BJ (cell line): ENCODE results near the gene TBX20. TPM values are rescaled to one million over a fixed set of nuclear protein-coding genes. Genes with fewer than 3 reads are reported as not detected.
A peak's percentile ranks its signal among the peaks of the same experiment; 100 is the strongest.

Experiments
- CTCF ChIA-PET: fragments of 350-600 bp; formaldehyde crosslinking; extraction: SDS; loops from one replicate; lab custom pipeline; 2021; ENCODE audit warnings: antibody characterized with exemption, inconsistent platforms; lab: Yijun Ruan, JAX
- POLR2A ChIA-PET: fragments of 300-600 bp; sonication (Branson Sonifier 250); formaldehyde crosslinking; extraction: SDS; loops from one replicate; lab custom pipeline; 2021; ENCODE audit warnings: antibody characterized with exemption; lab: Charles Lee
- DNase-seq: peaks from one replicate; pipeline ENCODE4 v3.0.0-alpha.2; 2011; ENCODE audit warnings: low read depth
- H3K27me3 ChIP-seq: 2 replicates; pipeline ENCODE4 v1.6.0; 2011; ENCODE audit warnings: low read length; ENCODE audit not compliant: control insufficient read depth, insufficient read depth
- H3K36me3 ChIP-seq: 2 replicates; pipeline ENCODE4 v1.5.1; 2011; ENCODE audit warnings: low read length; ENCODE audit not compliant: control insufficient read depth, insufficient read depth
- H3K4me3 ChIP-seq: 2 replicates; pipeline ENCODE4 v1.5.1; 2011; ENCODE audit warnings: low read depth, mild to moderate bottlenecking, control low read depth, low read length
- CTCF ChIP-seq: IDR thresholded peaks from 2 replicates; pipeline ENCODE4 v1.5.1; 2011; ENCODE audit warnings: low read depth, mild to moderate bottlenecking, control low read depth, inconsistent platforms, low read length, moderate library complexity; ENCODE audit not compliant: insufficient read depth
- polyA minus RNA-seq: library from RNA; depleted of rRNA, polyadenylated mRNA; stranded (reverse); fragments of >200 nt; gene quantifications from 2 replicates; pipeline ENCODE4 v1.2.3, GENCODE V29; 2011; rRNA and poly(A)+ RNA removed
- polyA plus RNA-seq: library from polyadenylated mRNA; depleted of rRNA; stranded (reverse); fragments of >200 nt; gene quantifications from 2 replicates; pipeline ENCODE4 v1.2.3, GENCODE V29; 2011; rRNA removed

TBX20 gene
- not detected in 2 replicates for polyA plus RNA-seq
- 0.19 TPM in 1 of 2 replicates, not detected in the other for polyA minus RNA-seq

- CTCF ChIA-PET, result no interaction called here
- H3K27me3 ChIP-seq, result peaks cover 60% of the 10 kb centered on the region
- no peaks in the 10 kb centered on the region for H3K36me3 ChIP-seq
- TF ChIP-seq CTCF, result no peak
- no peak for DNase-seq
- POLR2A ChIA-PET, result no interaction called here
- H3K4me3 ChIP-seq, result peak within 1 kb of the TSS; percentile 35
Measured at GRCh38 chr7:35253710-35254495, at the start of gene TBX20. Gene TBX20 (minus strand): TSS chr7:35254100. CDS start chr7:35253620, 480 bp downstream.

GRCh38 chr7:35289376-35289775, 35.5 kb upstream of the TBX20 start:
- ChIA-PET CTCF (no interaction called here), POLR2A (interaction anchor here (0.6 kb wide), 1 partner anchor 187 kb away, joined by 5 read pairs; no protein-coding TSS in a partner anchor)
- H3K36me3 ChIP-seq, result no peaks in the 10 kb centered on the region
- DNase-seq, result no peak
- TF ChIP-seq CTCF, result no peak
- H3K27me3 ChIP-seq, result no peaks in the 10 kb centered on the region
- H3K4me3 ChIP-seq, result no peak overlapping the region

- DNase-seq, result no peak
- Histone ChIP-seq H3K27me3 (no peaks in the 10 kb centered on the region), H3K36me3 (no peaks in the 10 kb centered on the region), H3K4me3 (no peak overlapping the region)
- no peak for TF ChIP-seq CTCF
- POLR2A ChIA-PET, result interaction anchor here (0.6 kb wide), 1 partner anchor 551 kb away, joined by 3 read pairs; no protein-coding TSS in a partner anchor
- CTCF ChIA-PET, result no interaction called here
Measured at GRCh38 chr7:35286986-35287385, 33.1 kb upstream of the TBX20 start.

GRCh38 chr7:35286422-35286821, 32.5 kb upstream of the TBX20 start:
- ChIA-PET CTCF (no interaction called here), POLR2A (interaction anchor here (0.6 kb wide), 1 partner anchor 550 kb away, joined by 3 read pairs; no protein-coding TSS in a partner anchor)
- TF ChIP-seq CTCF, result no peak
- Histone ChIP-seq H3K36me3 (no peaks in the 10 kb centered on the region), H3K4me3 (no peak overlapping the region), H3K27me3 (no peaks in the 10 kb centered on the region)
- no peak for DNase-seq

- H3K4me3 ChIP-seq, result no peak overlapping the region
- no peaks in the 10 kb centered on the region for H3K36me3 ChIP-seq
- DNase-seq, result no peak
- ChIA-PET POLR2A (no interaction called here), CTCF (no interaction called here)
- H3K27me3 ChIP-seq, result no peaks in the 10 kb centered on the region
- no peak for TF ChIP-seq CTCF
Measured at GRCh38 chr7:35285799-35286198, 31.9 kb upstream of the TBX20 start.
